ENCODE measurements around the gene ZCCHC9.

GRCh38 chr5:81337803-81338202, 36.4 kb downstream of the ZCCHC9 start:
- TF ChIP-seq POLR2AphosphoS5 (IDR thresholded peaks at IDR 0.05; ENCODE audit: low read depth, low read length) (no peak), REST (IDR thresholded peaks at IDR 0.05; ENCODE audit: insufficient read depth in 1 of 2, low read depth in 2 of 2, low read length in 2 of 2) (no peak)

All from PFSK-1 (cell line).